ENCODE data around the gene RMND1. TPM values are rescaled to one million over a fixed set of nuclear protein-coding genes. Genes with fewer than 3 reads are reported as not detected.

The RMND1 gene
- total RNA-seq, 1 experiment from 2014 or later: 27.0 TPM

Other genes starting within 250 kb of the RMND1 start
- gene AKAP12, start 212.2 kb downstream of the RMND1 start, total RNA-seq (2021): 48.5 and 52.3 TPM in 2 replicates
- gene ZBTB2, start 60.6 kb downstream of the RMND1 start, total RNA-seq (2021): 30.5 and 31.4 TPM in 2 replicates
- gene CCDC170, start 41.9 kb upstream of the RMND1 start, total RNA-seq (2021): 0.07 and 0.26 TPM in 2 replicates

All from H9 (cell line).